Panc1 (cell line): ENCODE results near the gene RRM1. TPM values are rescaled to one million over a fixed set of nuclear protein-coding genes. Genes with fewer than 3 reads are reported as not detected.

Experiments used
- ATAC-seq: fragments of 200-7000 bp; cut with Tn5 transposase; 2 replicates; pipeline ENCODE4 v1.9.1; 2020; ENCODE audit warnings: mild to moderate bottlenecking, moderate library complexity
- BruUV-seq: library from RNA; stranded (reverse); fragments of 400-500 nt; replicated peaks from 2 replicates; lab custom pipeline; 2021; lab: Mats Ljungman, UMichigan
- CTCF ChIA-PET: fragments of 300-600 bp; sonication (Branson Sonifier 250); formaldehyde crosslinking; loops from one replicate; lab custom pipeline; 2022; ENCODE audit warnings: antibody characterized with exemption; lab: Charles Lee
- POLR2A ChIA-PET: fragments of 300-600 bp; sonication (Branson Sonifier 250); formaldehyde crosslinking; loops from one replicate; lab custom pipeline; 2022; ENCODE audit warnings: antibody characterized with exemption; lab: Charles Lee
- DNase-seq: peaks from one replicate; pipeline ENCODE4 v3.0.0-alpha.2; 2010; ENCODE audit warnings: low read depth, low spot score
- H3K27ac ChIP-seq: 2 replicates; pipeline ENCODE4 v1.5.1; 2011; ENCODE audit warnings: mild to moderate bottlenecking, low read length, inconsistent platforms
- H3K27me3 ChIP-seq: fragments of 200-500 bp; sonication (Bioruptor generic); 2 replicates; pipeline ENCODE4 v1.6.0; 2014; ENCODE audit warnings: low read length, inconsistent platforms; ENCODE audit not compliant: control insufficient read depth, insufficient read depth
- H3K36me3 ChIP-seq: fragments of 200-500 bp; sonication (Bioruptor generic); 2 replicates; pipeline ENCODE4 v1.5.1; 2014; ENCODE audit warnings: inconsistent platforms, mild to moderate bottlenecking, low read length, moderate library complexity; ENCODE audit not compliant: control insufficient read depth, insufficient read depth
- H3K4me1 ChIP-seq: 2 replicates; pipeline ENCODE4 v1.5.1; 2011; ENCODE audit warnings: inconsistent platforms, mild to moderate bottlenecking, low read length, moderate library complexity; ENCODE audit not compliant: control insufficient read depth, insufficient read depth
- H3K4me3 ChIP-seq, 2 experiments: 2 replicates each; pipeline ENCODE4 v1.5.1; 2011 to 2012; ENCODE audit warnings: low read depth in 2 of 2, low read length in 2 of 2, mild to moderate bottlenecking in 2 of 2, inconsistent platforms in 1 of 2, moderate library complexity in 1 of 2
- H3K9me3 ChIP-seq: fragments of 200-500 bp; sonication (Bioruptor generic); 2 replicates; pipeline ENCODE4 v1.5.1; 2014; ENCODE audit warnings: low read depth, mild to moderate bottlenecking, inconsistent platforms, low read length, moderate library complexity; ENCODE audit not compliant: control insufficient read depth, insufficient read depth
- CTCF ChIP-seq: fragments of 450-650 bp; IDR thresholded peaks from 2 replicates; pipeline ENCODE4 v1.5.1; 2017; ENCODE audit warnings: mild to moderate bottlenecking
- POLR2AphosphoS5 ChIP-seq: IDR thresholded peaks from 2 replicates; pipeline ENCODE4 v1.6.1; 2012; ENCODE audit warnings: mild to moderate bottlenecking, low read depth, low read length, moderate library complexity
- REST ChIP-seq, 2 experiments: IDR thresholded peaks; 2 replicates each; pipeline ENCODE4 v1.6.1; 2011 to 2012; ENCODE audit warnings: low read depth in 2 of 2, control low read depth in 1 of 2, low read length in 1 of 2, mild to moderate bottlenecking in 1 of 2, moderate library complexity in 1 of 2; ENCODE audit not compliant: insufficient read depth in 1 of 2
- SIN3A ChIP-seq: IDR thresholded peaks from 2 replicates; pipeline ENCODE4 v1.6.1; 2012; ENCODE audit warnings: low read depth, mild to moderate bottlenecking, low read length, moderate library complexity, borderline replicate concordance; ENCODE audit not compliant: insufficient read depth
- TCF7L2 ChIP-seq: IDR thresholded peaks from 2 replicates; pipeline ENCODE4 v1.6.1; 2011; ENCODE audit warnings: mild to moderate bottlenecking, low read depth, low read length, inconsistent platforms
- in situ Hi-C: cut with HindIII; loops from 2 replicates; pipeline ENCODE4 v1.10.0; 2016; ENCODE audit warnings: low sequenced_read_pairs, low pct_unique_long_range_greater_than_20kb
- intact Hi-C: fragments of 100-400 bp; cut with micrococcal nuclease; formaldehyde crosslinking; loops from one replicate; pipeline ENCODE4 v1.10.0; 2022; ENCODE audit not compliant: unreplicated experiment
- total RNA-seq: library from RNA; stranded (reverse); gene quantifications from one replicate; pipeline ENCODE4 v1.2.1, GENCODE V29; 2021; ENCODE audit not compliant: unreplicated experiment

Gene RRM1
- total RNA-seq, 1 experiment from 2014 or later = 143 TPM

- DNase-seq = no peak
- Histone ChIP-seq H3K36me3 (no peaks in the 10 kb centered on the region), H3K27ac (no peak overlapping the region), H3K9me3 (no peaks in the 10 kb centered on the region), H3K4me1 (no peaks in the 10 kb centered on the region), H3K4me3 (no peak overlapping the region), H3K27me3 (no peaks in the 10 kb centered on the region)
- no peak for TF ChIP-seq REST (IDR thresholded peaks at IDR 0.05; ENCODE audit: insufficient read depth in 1 of 2, low read depth in 2 of 2, low read length in 1 of 2)
- peak; percentile 23; the same call in 1 of the 2 replicates for TF ChIP-seq CTCF
- intact Hi-C loops = no loop called here
- ChIA-PET CTCF (interaction anchor here (0.7 kb wide), 1 partner anchor 209 kb away, joined by 3 read pairs; the partner anchor contains the start of gene STIM1), POLR2A (no interaction called here)
- BruUV-seq = no TSS peak
- in situ Hi-C loops = no loop called here
- ATAC-seq = peak; percentile 67; the same call in 1 of the 2 replicates
Observed at GRCh38 chr11:4064278-4064955, 30.2 kb upstream of the RRM1 start.

GRCh38 chr11:4065086-4065485, 29.5 kb upstream of the RRM1 start:
- BruUV-seq = no TSS peak
- ChIA-PET POLR2A (no interaction called here), CTCF (interaction anchor here (0.7 kb wide), 1 partner anchor 210 kb away, joined by 3 read pairs; the partner anchor contains the start of gene STIM1)
- no peak overlapping the region for H3K4me3 ChIP-seq
- no peak overlapping the region for H3K27ac ChIP-seq
- no peaks in the 10 kb centered on the region for H3K9me3 ChIP-seq
- intact Hi-C loops (no loop called here), in situ Hi-C loops (no loop called here)
- no peaks in the 10 kb centered on the region for H3K36me3 ChIP-seq
- no peaks in the 10 kb centered on the region for H3K4me1 ChIP-seq
- DNase-seq (no peak), ATAC-seq (no peak)
- no peak for TF ChIP-seq TCF7L2
- TF ChIP-seq SIN3A = no peak
- TF ChIP-seq REST (IDR thresholded peaks at IDR 0.05; ENCODE audit: insufficient read depth in 1 of 2, low read depth in 2 of 2, low read length in 1 of 2) = no peak
- no peak for TF ChIP-seq CTCF
- no peak for TF ChIP-seq POLR2AphosphoS5
- H3K27me3 ChIP-seq = no peaks in the 10 kb centered on the region
